ENCODE data around the gene CHRNA5. TPM values are rescaled to one million over a fixed set of nuclear protein-coding genes. Genes with fewer than 3 reads are reported as not detected.

The CHRNA5 gene
- polyA plus RNA-seq, 2 of the 4 experiments (the other 2 are of a cell fraction) = 29.8 to 49.6 TPM

- TF ChIP-seq FOXS1 (CRISPR knock-in tag; IDR thresholded peaks at IDR 0.05) (no peak), MAZ (IDR thresholded peaks at IDR 0.05; ENCODE audit: borderline replicate concordance, low read depth, low read length) (no peak), BCL3 (IDR thresholded peaks at IDR 0.05) (no peak), JUNB (IDR thresholded peaks at IDR 0.05) (no peak), ELK1 (IDR thresholded peaks at IDR 0.05; ENCODE audit: low read depth, low read length) (no peak), FOSL2 (IDR thresholded peaks at IDR 0.05) (no peak), FOSL2 (CRISPR knock-in tag; IDR thresholded peaks at IDR 0.05) (no peak), CHD2 (IDR thresholded peaks at IDR 0.05; ENCODE audit: low read length, partially characterized antibody) (no peak), EHMT2 (IDR thresholded peaks at IDR 0.05; ENCODE audit: low read depth) (no peak), ZNF302 (CRISPR knock-in tag; IDR thresholded peaks at IDR 0.05) (no peak), TFCP2L1 (CRISPR knock-in tag; IDR thresholded peaks at IDR 0.05) (no peak), HDAC2 (IDR thresholded peaks at IDR 0.05) (no peak), CBX2 (IDR thresholded peaks at IDR 0.05; ENCODE audit: borderline replicate concordance, low read depth) (no peak)
- TF ChIP-seq, protein P1, sequence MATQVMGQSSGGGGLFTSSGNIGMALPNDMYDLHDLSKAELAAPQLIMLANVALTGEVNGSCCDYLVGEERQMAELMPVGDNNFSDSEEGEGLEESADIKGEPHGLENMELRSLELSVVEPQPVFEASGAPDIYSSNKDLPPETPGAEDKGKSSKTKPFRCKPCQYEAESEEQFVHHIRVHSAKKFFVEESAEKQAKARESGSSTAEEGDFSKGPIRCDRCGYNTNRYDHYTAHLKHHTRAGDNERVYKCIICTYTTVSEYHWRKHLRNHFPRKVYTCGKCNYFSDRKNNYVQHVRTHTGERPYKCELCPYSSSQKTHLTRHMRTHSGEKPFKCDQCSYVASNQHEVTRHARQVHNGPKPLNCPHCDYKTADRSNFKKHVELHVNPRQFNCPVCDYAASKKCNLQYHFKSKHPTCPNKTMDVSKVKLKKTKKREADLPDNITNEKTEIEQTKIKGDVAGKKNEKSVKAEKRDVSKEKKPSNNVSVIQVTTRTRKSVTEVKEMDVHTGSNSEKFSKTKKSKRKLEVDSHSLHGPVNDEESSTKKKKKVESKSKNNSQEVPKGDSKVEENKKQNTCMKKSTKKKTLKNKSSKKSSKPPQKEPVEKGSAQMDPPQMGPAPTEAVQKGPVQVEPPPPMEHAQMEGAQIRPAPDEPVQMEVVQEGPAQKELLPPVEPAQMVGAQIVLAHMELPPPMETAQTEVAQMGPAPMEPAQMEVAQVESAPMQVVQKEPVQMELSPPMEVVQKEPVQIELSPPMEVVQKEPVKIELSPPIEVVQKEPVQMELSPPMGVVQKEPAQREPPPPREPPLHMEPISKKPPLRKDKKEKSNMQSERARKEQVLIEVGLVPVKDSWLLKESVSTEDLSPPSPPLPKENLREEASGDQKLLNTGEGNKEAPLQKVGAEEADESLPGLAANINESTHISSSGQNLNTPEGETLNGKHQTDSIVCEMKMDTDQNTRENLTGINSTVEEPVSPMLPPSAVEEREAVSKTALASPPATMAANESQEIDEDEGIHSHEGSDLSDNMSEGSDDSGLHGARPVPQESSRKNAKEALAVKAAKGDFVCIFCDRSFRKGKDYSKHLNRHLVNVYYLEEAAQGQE (IDR thresholded peaks at IDR 0.05) = no peak
- DNase-seq (ENCODE audit: low read depth in 1 of 2, low spot score in 1 of 2) (no peak), FAIRE-seq (no peak), ATAC-seq (no peak)
- ChIA-PET CTCF (interaction anchor here (0.6 to 15.4 kb wide), 7 partner anchors 12 to 558 kb away, joined by 3 to 224 read pairs (median 55); partner anchors contain the start of gene CHRNA3), POLR2A (no interaction called here)
- Histone ChIP-seq H3K4me3 (no peak overlapping the region), H3K4me2 (no peak overlapping the region), H3K9me3 (peaks cover 7% of the 10 kb centered on the region), H3K4me1 (0 out of 3 replicates have a peak, but pooled peaks cover 3% of the 10 kb centered on the region), H3K27ac (no peak overlapping the region)
- WGBS (ENCODE audit: missing lambda C conversion rate) = 34% methylated on average over 2 of the region's 2 CpGs
Observed at GRCh38 chr15:78636378-78636859, 71.1 kb downstream of the CHRNA5 start.

DNA sequence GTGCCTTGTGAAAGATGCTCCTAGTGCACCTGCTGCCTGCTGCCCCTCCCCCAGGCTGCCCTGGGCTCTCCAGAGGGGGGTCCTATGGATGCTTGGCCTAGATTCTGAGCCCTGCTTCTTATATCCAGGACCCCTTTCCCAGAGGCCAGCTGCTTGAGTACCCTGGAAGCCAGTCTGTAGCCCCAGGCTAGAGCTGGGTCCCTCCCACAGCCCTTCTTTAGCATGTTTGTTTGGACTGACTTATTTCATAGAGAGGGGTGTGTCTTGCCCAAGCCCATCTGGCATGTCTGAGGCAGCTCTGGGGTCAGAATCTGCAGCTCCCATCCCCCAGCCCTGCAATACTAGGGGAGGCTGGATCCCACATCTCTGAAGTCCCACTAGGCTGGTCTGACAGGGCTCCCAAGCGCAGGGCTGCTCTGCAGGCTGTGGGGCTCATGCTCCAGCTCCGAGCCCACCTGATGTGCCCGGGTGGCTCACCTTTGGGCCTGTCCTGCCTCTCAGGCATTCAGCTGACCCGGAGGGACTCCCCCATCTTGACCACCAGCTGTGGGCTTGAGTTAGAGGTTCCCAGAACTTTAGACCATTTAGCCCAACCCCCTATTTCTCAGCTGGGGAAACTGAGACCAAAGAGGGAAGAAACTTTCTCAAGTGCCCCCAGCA lies 72.6 kb downstream of the CHRNA5 start:
- POLR2A ChIA-PET = no interaction called here
- no peak for FAIRE-seq
- no peak for TF ChIP-seq MAZ (IDR thresholded peaks at IDR 0.05; ENCODE audit: borderline replicate concordance, low read depth, low read length)
- TF ChIP-seq RCOR1 (IDR thresholded peaks at IDR 0.05; ENCODE audit: low read depth, low read length) = no peak
- TF ChIP-seq MAX (IDR thresholded peaks at IDR 0.05) = no peak
- no peak for TF ChIP-seq CHD2 (IDR thresholded peaks at IDR 0.05; ENCODE audit: low read length, partially characterized antibody)
- TF ChIP-seq, protein P2, sequence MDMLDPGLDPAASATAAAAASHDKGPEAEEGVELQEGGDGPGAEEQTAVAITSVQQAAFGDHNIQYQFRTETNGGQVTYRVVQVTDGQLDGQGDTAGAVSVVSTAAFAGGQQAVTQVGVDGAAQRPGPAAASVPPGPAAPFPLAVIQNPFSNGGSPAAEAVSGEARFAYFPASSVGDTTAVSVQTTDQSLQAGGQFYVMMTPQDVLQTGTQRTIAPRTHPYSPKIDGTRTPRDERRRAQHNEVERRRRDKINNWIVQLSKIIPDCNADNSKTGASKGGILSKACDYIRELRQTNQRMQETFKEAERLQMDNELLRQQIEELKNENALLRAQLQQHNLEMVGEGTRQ (IDR thresholded peaks at IDR 0.05) = no peak
- no peak for TF ChIP-seq KDM5A (IDR thresholded peaks at IDR 0.05)
- TF ChIP-seq SMC3 (IDR thresholded peaks at IDR 0.05) = no peak
- TF ChIP-seq RAD21 (conservative IDR thresholded peaks at IDR 0.05 in 1 of 2, IDR thresholded peaks at IDR 0.05 in 1 of 2) = no peak
- no peak for TF ChIP-seq RFX5 (IDR thresholded peaks at IDR 0.05)
- TF ChIP-seq, protein P3, sequence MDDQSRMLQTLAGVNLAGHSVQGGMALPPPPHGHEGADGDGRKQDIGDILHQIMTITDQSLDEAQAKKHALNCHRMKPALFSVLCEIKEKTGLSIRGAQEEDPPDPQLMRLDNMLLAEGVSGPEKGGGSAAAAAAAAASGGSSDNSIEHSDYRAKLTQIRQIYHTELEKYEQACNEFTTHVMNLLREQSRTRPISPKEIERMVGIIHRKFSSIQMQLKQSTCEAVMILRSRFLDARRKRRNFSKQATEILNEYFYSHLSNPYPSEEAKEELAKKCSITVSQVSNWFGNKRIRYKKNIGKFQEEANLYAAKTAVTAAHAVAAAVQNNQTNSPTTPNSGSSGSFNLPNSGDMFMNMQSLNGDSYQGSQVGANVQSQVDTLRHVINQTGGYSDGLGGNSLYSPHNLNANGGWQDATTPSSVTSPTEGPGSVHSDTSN (IDR thresholded peaks at IDR 0.05) = no peak
- TF ChIP-seq EP300 (IDR thresholded peaks at IDR 0.05) = no peak
- TF ChIP-seq BHLHE40 (IDR thresholded peaks at IDR 0.05; ENCODE audit: low read depth, low read length) = no peak
- TF ChIP-seq JUNB (IDR thresholded peaks at IDR 0.05) = no peak
- TF ChIP-seq FOSB (CRISPR knock-in tag; IDR thresholded peaks at IDR 0.05) = no peak
- no peak for TF ChIP-seq FOXS1 (CRISPR knock-in tag; IDR thresholded peaks at IDR 0.05)

More for the DNA sequence above, 72.6 kb downstream of the CHRNA5 start:
- CTCF ChIA-PET = interaction anchor here (0.6 to 15.4 kb wide), 35 partner anchors 9 to 332 kb away, joined by 3 to 224 read pairs (median 7); partner anchors contain the start of gene CHRNA3
- Histone ChIP-seq H3K4me1 (0 out of 3 replicates have a peak, but pooled peaks cover 3% of the 10 kb centered on the region), H3K27ac (no peak overlapping the region), H3K4me2 (no peak overlapping the region), H3K9me3 (peaks cover 7% of the 10 kb centered on the region), H3K4me3 (no peak overlapping the region)
- 66% methylated on average over 4 of the region's 4 CpGs for WGBS (ENCODE audit: missing lambda C conversion rate)
- ATAC-seq = 0 out of 6 replicates have a peak, but pooled peaks of 1 of the 2 experiments have one; percentile 20
- no peak for DNase-seq (ENCODE audit: low read depth in 1 of 2, low spot score in 1 of 2)

Data from A549 (cell line).